Upper lobe of right lung (tissue), 1 donor: Measurements from ENCODE around the gene EIF3CL. TPM values are rescaled to one million over a fixed set of nuclear protein-coding genes. Genes with fewer than 3 reads are reported as not detected.
"Not testable (repeated sequence)": the region's sequence is repeated elsewhere in the genome, so short reads cannot be mapped to it uniquely, and the experiment has no call there.

Experiments
- ATAC-seq: fragments of 200-7000 bp; cut with Tn5 transposase; one replicate; pipeline ENCODE4 v1.9.1; 2020; ENCODE audit warnings: mild to moderate bottlenecking, moderate library complexity
- DNase-seq: peaks from one replicate; pipeline ENCODE4 v3.0.0-alpha.2; 2020
- H3K27ac ChIP-seq: fragments of 200-600 bp; one replicate; pipeline ENCODE4 v1.8.0; 2022
- H3K27me3 ChIP-seq: fragments of 200-600 bp; one replicate; pipeline ENCODE4 v1.8.0; 2022; ENCODE audit warnings: mild to moderate bottlenecking
- H3K36me3 ChIP-seq: fragments of 200-600 bp; one replicate; pipeline ENCODE4 v1.8.0; 2022
- H3K4me1 ChIP-seq: fragments of 200-600 bp; one replicate; pipeline ENCODE4 v1.8.0; 2022
- H3K4me3 ChIP-seq: fragments of 200-600 bp; one replicate; pipeline ENCODE4 v1.8.0; 2022; ENCODE audit warnings: mild to moderate bottlenecking
- H3K9me3 ChIP-seq: fragments of 200-600 bp; one replicate; pipeline ENCODE4 v1.8.0; 2022
- intact Hi-C: fragments of 100-400 bp; cut with DNase I; formaldehyde crosslinking; loops from one replicate; pipeline ENCODE4 v1.11.0; 2022
- long read RNA-seq: library from polyadenylated mRNA; unstranded; transcript quantifications from one replicate; pipeline ENCODE4 v2.0.0, GENCODE V29; 2021
- total RNA-seq: library from RNA; stranded (reverse); fragmentation: NEBNext Ultra II Directional; extraction: Animal tissue kit (Norgen Biotek cat#: 25700); gene quantifications from one replicate; pipeline ENCODE4 v1.2.1, GENCODE V29; 2021
- donor health status: DM: no; HTN: yes; CAD: no; lungs with severe emphysema.

The EIF3CL gene
- total RNA-seq, result 25.2 TPM
- long read RNA-seq, transcript EIF3CL-201 (21 exons, 3,085 nt), result major isoform, 10 of 23 reads
- long read RNA-seq, partial matches to known transcripts, result 13 of 23 reads
- long read RNA-seq, other reads (novel, unspliced or antisense), result 0 of 23 reads

- H3K9me3 ChIP-seq, intact Hi-C loops, H3K27ac ChIP-seq, H3K27me3 ChIP-seq, H3K36me3 ChIP-seq, H3K4me1 ChIP-seq, DNase-seq: not testable (repeated sequence)
- H3K4me3 ChIP-seq, result peak within 1 kb of the TSS; percentile 36
- peak; percentile 100 for ATAC-seq
Measured at GRCh38 chr16:28403220-28404072, at the start of gene EIF3CL. Gene EIF3CL (minus strand): TSS chr16:28403841. CDS start chr16:28403618, 223 bp downstream.

- H3K27ac ChIP-seq, result not testable (repeated sequence)
- peak; percentile 15 for ATAC-seq
Measured at GRCh38 chr16:28447081-28447480, 43.4 kb upstream of the EIF3CL start.

GRCh38 chr16:28446388-28446787 is 42.7 kb upstream of the EIF3CL start:
- ATAC-seq, result peak; percentile 60
- intact Hi-C loops, H3K9me3 ChIP-seq, H3K4me1 ChIP-seq, DNase-seq, H3K27me3 ChIP-seq, H3K4me3 ChIP-seq, H3K27ac ChIP-seq, H3K36me3 ChIP-seq: not testable (repeated sequence)

More at GRCh38 chr16:28447081-28447480, 43.4 kb upstream of the EIF3CL start:
- H3K9me3 ChIP-seq, H3K27me3 ChIP-seq, DNase-seq, H3K4me1 ChIP-seq, H3K36me3 ChIP-seq, intact Hi-C loops, H3K4me3 ChIP-seq: not testable (repeated sequence)

GRCh38 chr16:28443943-28444342 is 40.3 kb upstream of the EIF3CL start:
- H3K36me3 ChIP-seq, H3K27ac ChIP-seq, ATAC-seq, H3K9me3 ChIP-seq, H3K4me1 ChIP-seq, intact Hi-C loops, DNase-seq, H3K4me3 ChIP-seq, H3K27me3 ChIP-seq: not testable (repeated sequence)

GRCh38 chr16:28438899-28439298 is 35.3 kb upstream of the EIF3CL start:
- H3K4me3 ChIP-seq, intact Hi-C loops, H3K4me1 ChIP-seq, DNase-seq, H3K27me3 ChIP-seq, H3K27ac ChIP-seq, ATAC-seq, H3K9me3 ChIP-seq, H3K36me3 ChIP-seq: not testable (repeated sequence)

GRCh38 chr16:28435340-28435739 is 31.7 kb upstream of the EIF3CL start:
- intact Hi-C loops, ATAC-seq, H3K27ac ChIP-seq, H3K27me3 ChIP-seq, H3K4me1 ChIP-seq, H3K4me3 ChIP-seq, H3K36me3 ChIP-seq, H3K9me3 ChIP-seq: not testable (repeated sequence)
- peak; percentile 40 for DNase-seq

- H3K27ac ChIP-seq, DNase-seq, H3K27me3 ChIP-seq, H3K4me1 ChIP-seq, H3K4me3 ChIP-seq, H3K9me3 ChIP-seq, intact Hi-C loops, H3K36me3 ChIP-seq: not testable (repeated sequence)
- peak; percentile 100 for ATAC-seq
Measured at GRCh38 chr16:28426060-28426680, 22.5 kb upstream of the EIF3CL start.

- intact Hi-C loops, ATAC-seq, H3K4me3 ChIP-seq: not testable (repeated sequence)
Measured at GRCh38 chr16:28421071-28421750, 17.6 kb upstream of the EIF3CL start.

GRCh38 chr16:28417033-28417432 is 13.4 kb upstream of the EIF3CL start:
- H3K36me3 ChIP-seq, intact Hi-C loops, H3K27me3 ChIP-seq, DNase-seq, ATAC-seq, H3K4me1 ChIP-seq, H3K27ac ChIP-seq, H3K9me3 ChIP-seq, H3K4me3 ChIP-seq: not testable (repeated sequence)

More at GRCh38 chr16:28421071-28421750, 17.6 kb upstream of the EIF3CL start:
- not testable (repeated sequence) for H3K27me3 ChIP-seq, H3K27ac ChIP-seq, DNase-seq, H3K36me3 ChIP-seq, H3K9me3 ChIP-seq, H3K4me1 ChIP-seq

GRCh38 chr16:28414530-28414929 is 10.9 kb upstream of the EIF3CL start:
- H3K9me3 ChIP-seq, intact Hi-C loops: not testable (repeated sequence)
- peak; percentile 49 for DNase-seq

GRCh38 chr16:28413585-28413984 is 9.9 kb upstream of the EIF3CL start:
- peak; percentile 40 for ATAC-seq
- H3K27me3 ChIP-seq, H3K4me1 ChIP-seq, intact Hi-C loops, DNase-seq, H3K4me3 ChIP-seq, H3K36me3 ChIP-seq, H3K9me3 ChIP-seq, H3K27ac ChIP-seq: not testable (repeated sequence)

More at GRCh38 chr16:28414530-28414929, 10.9 kb upstream of the EIF3CL start:
- H3K27ac ChIP-seq, H3K27me3 ChIP-seq, H3K4me3 ChIP-seq, H3K4me1 ChIP-seq, ATAC-seq, H3K36me3 ChIP-seq: not testable (repeated sequence)

- intact Hi-C loops, H3K4me1 ChIP-seq, H3K27ac ChIP-seq, H3K36me3 ChIP-seq, H3K9me3 ChIP-seq, H3K4me3 ChIP-seq, H3K27me3 ChIP-seq, DNase-seq: not testable (repeated sequence)
- ATAC-seq, result peak; percentile 32
Measured at GRCh38 chr16:28392054-28392453, 11.6 kb downstream of the EIF3CL start.

GRCh38 chr16:28382177-28382867 is 21.3 kb downstream of the EIF3CL start:
- intact Hi-C loops, H3K4me3 ChIP-seq, DNase-seq, H3K4me1 ChIP-seq, H3K9me3 ChIP-seq, H3K27me3 ChIP-seq, H3K27ac ChIP-seq, H3K36me3 ChIP-seq: not testable (repeated sequence)
- ATAC-seq, result peak; percentile 38
